Loucy (cell line): ENCODE results near the gene NR2F1.

Experiments
- CTCF ChIP-seq: fragments of 200-600 bp; sonication (generic); conservative IDR thresholded peaks from 2 replicates; pipeline ENCODE4 v1.5.1; 2014; ENCODE audit warnings: mild to moderate bottlenecking, antibody characterized with exemption, low read length
- EZH2phosphoT487 ChIP-seq: fragments of 200-600 bp; IDR thresholded peaks from 2 replicates; pipeline ENCODE4 v1.6.1; 2018; ENCODE audit warnings: antibody characterized with exemption, mild to moderate bottlenecking, moderate library complexity, borderline replicate concordance

- TF ChIP-seq CTCF: no peak
- no peak for TF ChIP-seq EZH2phosphoT487
Observed at GRCh38 chr5:93567424-93567823, 15.6 kb upstream of the NR2F1 start.
